ENCODE measurements around the gene KIRREL1.

Gene KIRREL1

DNA sequence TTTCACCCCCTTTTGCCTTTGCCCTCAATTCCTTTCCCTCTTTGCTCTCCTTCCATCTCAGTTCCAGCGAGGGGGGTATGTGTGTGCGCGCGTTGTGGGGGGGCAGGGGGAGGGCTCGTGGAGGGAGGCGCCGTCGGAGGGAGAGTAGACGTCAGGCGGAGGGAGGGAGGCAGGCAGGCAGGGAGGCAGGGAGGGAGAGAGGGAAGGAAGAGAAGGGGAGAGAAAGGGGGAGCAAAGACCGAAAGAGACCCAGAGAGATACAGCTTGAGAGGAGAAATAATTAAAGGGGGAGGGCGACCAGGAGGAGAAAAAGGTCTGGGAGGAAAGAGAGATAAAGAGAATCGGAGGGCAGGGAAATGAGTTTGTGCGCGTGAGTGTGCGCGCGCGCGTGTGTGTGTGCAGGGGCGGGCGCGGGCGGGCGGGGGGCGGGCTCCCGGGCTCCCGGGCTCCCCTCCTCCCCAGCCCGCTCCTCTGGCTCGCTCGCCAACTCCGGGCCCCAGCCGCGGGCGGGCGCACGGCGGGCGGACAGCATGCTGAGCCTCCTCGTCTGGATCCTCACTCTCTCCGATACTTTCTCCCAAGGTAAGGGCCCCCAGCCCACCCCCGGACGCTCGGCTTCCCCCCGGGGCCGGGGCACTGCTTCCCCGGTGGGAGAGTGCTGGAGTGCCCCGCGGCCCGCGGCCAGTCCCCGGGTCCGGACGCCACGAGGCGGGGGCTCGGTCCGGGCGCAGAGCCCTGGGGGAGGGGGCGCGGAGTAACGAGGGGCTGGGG is at the start of gene KIRREL1:
Gene KIRREL1 (plus strand): TSS at position 499 of the 771 bp plus-strand sequence. CDS start 32 bp downstream, at position 531.
- H3K4me3 ChIP-seq (ENCODE audit: control insufficient read depth, low read depth, low read length), result peak within 1 kb of the TSS; percentile 90
- peak; percentile 68 for DNase-seq (ENCODE audit: low read depth)
- no peak for TF ChIP-seq CTCF (conservative IDR thresholded peaks at IDR 0.05; ENCODE audit: control insufficient read depth, insufficient read depth, low read depth, low read length)

GRCh38 chr1:157944663-157945280 is 48.7 kb upstream of the KIRREL1 start:
- TF ChIP-seq CTCF (conservative IDR thresholded peaks at IDR 0.05; ENCODE audit: control insufficient read depth, insufficient read depth, low read depth, low read length), result no peak
- H3K4me3 ChIP-seq (ENCODE audit: control insufficient read depth, low read depth, low read length), result no peak overlapping the region
- no peak for DNase-seq (ENCODE audit: low read depth)

DNA sequence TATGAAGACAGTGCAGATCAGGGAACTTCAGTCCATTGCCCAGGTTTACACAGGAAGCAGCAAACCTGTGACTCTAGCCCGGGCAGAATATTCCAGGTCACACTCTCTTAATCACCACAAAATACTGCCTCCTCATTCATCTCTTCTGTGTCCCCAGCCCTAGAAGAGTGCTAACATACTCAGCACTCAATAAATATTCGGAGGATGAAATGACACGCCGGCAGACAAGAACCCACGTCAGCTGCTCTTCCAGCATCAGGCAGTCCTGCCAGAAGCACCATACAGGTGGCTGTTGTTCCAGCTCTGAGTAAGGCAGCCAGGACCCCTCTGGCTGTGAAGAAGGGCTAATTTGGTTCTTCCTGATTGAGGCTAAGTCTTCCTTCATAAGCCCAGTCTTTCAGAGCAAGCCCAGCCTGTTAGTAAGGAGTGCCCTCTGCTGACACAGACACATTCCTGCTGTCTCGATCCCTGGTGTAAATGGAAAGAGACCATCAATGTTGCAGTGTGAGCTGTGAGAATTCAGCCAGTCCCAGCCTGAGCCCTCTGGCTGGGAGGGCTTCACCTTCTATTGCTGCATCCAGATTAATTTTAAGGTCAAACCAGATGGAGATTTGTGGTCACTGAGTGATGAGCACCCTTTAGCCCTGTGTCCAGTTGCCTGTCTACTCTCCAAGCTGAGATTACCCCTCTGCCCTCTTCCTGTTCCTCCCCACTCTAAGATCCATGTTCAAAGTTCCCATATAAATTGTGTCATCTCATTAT is 45.0 kb upstream of the KIRREL1 start:
- no peak overlapping the region for H3K4me3 ChIP-seq (ENCODE audit: control insufficient read depth, low read depth, low read length)
- TF ChIP-seq CTCF (conservative IDR thresholded peaks at IDR 0.05; ENCODE audit: control insufficient read depth, insufficient read depth, low read depth, low read length), result peak; percentile 64
- DNase-seq (ENCODE audit: low read depth), result peak; percentile 54

DNA sequence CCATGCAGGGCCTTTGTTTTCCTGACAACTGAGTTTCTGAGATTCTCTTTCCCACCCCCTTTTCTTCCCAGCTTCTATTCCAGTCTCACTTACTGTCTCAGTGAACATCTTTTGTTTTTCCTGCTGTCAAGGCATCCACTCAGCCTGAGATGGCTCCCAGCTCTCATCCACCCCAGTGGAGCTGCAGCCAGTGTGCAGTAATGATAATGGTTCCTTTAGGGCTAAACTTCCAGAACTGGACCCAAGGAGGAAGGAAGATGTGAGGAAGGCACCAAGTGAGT is 44.4 kb upstream of the KIRREL1 start:
- DNase-seq (ENCODE audit: low read depth), result no peak
- no peak overlapping the region for H3K4me3 ChIP-seq (ENCODE audit: control insufficient read depth, low read depth, low read length)
- TF ChIP-seq CTCF (conservative IDR thresholded peaks at IDR 0.05; ENCODE audit: control insufficient read depth, insufficient read depth, low read depth, low read length), result no peak

DNA sequence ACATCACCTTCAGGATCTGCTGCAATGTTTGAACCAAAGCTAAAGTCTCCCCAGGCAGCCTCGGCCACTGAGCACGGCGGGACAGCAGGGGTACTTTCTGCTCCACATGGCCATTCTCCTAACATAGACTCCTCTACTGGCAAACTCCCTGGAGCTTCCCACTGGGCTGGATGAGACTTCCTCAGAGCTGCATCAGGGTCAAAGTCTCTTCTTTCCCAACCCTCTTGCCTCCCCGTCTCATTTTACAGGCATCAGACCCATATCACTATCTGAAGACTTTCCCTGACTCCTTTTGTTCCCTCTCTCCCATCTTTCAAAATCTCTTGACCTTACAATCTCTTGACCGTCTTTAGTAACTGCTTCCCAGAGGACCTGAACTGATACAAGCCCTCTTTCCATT is 42.2 kb upstream of the KIRREL1 start:
- no peak for TF ChIP-seq CTCF (conservative IDR thresholded peaks at IDR 0.05; ENCODE audit: control insufficient read depth, insufficient read depth, low read depth, low read length)
- no peak overlapping the region for H3K4me3 ChIP-seq (ENCODE audit: control insufficient read depth, low read depth, low read length)
- no peak for DNase-seq (ENCODE audit: low read depth)

DNA sequence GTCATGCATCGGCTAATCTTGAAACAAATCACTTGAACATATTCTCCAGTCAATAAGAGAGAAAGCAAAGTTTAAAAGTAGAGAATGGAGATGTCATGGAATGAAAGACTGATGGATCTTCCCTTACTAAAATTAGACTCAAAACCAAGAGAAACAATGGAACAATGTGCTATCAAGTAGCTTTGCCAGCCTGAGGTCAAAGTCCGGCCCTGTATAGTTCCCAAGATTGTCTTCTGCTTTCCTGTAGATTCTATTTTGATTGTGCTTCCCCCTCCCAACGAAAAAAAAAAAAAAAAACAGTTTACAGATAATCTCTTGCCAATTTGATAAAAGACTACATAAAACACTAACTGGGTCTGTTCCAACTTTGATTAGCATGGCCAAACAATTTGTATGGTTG is 40.8 kb upstream of the KIRREL1 start:
- H3K4me3 ChIP-seq (ENCODE audit: control insufficient read depth, low read depth, low read length), result no peak overlapping the region
- TF ChIP-seq CTCF (conservative IDR thresholded peaks at IDR 0.05; ENCODE audit: control insufficient read depth, insufficient read depth, low read depth, low read length), result no peak
- DNase-seq (ENCODE audit: low read depth), result no peak

Measured in fibroblast of mammary gland (primary cell).